ENCODE measurements around the gene MID1.

MID1 gene

DNA sequence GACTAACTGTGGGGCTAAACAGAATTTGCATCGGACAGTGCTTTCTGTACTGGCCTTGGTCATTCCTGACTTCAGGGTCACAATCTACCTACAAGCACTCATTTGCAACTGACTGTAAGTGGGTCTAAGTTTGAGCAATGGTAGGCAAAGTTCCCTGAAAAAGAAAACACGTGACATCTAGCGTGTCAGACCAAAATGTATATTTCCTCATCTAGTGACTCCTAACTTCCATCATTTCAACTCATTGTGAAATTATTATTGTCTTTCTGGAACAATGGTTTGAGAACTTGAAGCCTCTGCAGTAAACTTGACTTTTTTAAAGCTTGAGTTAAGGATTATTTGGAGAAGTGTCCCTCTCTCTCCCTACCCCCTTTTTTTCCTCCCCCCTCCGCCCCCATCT lies 113.6 kb downstream of the MID1 start:
- DNase-seq (ENCODE audit: low spot score) = no peak

GRCh38 chrX:10505726-10506125 lies 114.7 kb downstream of the MID1 start:
- H3K27me3 ChIP-seq (ENCODE audit: insufficient read depth, poor library complexity, severe bottlenecking) = no peaks in the 10 kb centered on the region
- TF ChIP-seq, protein P1, sequence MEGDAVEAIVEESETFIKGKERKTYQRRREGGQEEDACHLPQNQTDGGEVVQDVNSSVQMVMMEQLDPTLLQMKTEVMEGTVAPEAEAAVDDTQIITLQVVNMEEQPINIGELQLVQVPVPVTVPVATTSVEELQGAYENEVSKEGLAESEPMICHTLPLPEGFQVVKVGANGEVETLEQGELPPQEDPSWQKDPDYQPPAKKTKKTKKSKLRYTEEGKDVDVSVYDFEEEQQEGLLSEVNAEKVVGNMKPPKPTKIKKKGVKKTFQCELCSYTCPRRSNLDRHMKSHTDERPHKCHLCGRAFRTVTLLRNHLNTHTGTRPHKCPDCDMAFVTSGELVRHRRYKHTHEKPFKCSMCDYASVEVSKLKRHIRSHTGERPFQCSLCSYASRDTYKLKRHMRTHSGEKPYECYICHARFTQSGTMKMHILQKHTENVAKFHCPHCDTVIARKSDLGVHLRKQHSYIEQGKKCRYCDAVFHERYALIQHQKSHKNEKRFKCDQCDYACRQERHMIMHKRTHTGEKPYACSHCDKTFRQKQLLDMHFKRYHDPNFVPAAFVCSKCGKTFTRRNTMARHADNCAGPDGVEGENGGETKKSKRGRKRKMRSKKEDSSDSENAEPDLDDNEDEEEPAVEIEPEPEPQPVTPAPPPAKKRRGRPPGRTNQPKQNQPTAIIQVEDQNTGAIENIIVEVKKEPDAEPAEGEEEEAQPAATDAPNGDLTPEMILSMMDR (IDR thresholded peaks at IDR 0.05; ENCODE audit: poor library complexity, severe bottlenecking) = no peak
- H3K4me3 ChIP-seq (ENCODE audit: severe bottlenecking) = no peak overlapping the region
- H3K4me1 ChIP-seq (ENCODE audit: insufficient read depth, poor library complexity, severe bottlenecking) = peaks cover 7% of the 10 kb centered on the region
- no peak for DNase-seq (ENCODE audit: low spot score)
- no peak for ATAC-seq (ENCODE audit: low read depth)
- no peaks in the 10 kb centered on the region for H3K36me3 ChIP-seq (ENCODE audit: low read depth)
- no peaks in the 10 kb centered on the region for H3K9me3 ChIP-seq (ENCODE audit: severe bottlenecking)
- no peak overlapping the region for H3K27ac ChIP-seq (ENCODE audit: poor library complexity, severe bottlenecking)

More for the DNA sequence above, 113.6 kb downstream of the MID1 start:
- H3K27me3 ChIP-seq (ENCODE audit: insufficient read depth, poor library complexity, severe bottlenecking) = no peaks in the 10 kb centered on the region
- no peak overlapping the region for H3K4me3 ChIP-seq (ENCODE audit: severe bottlenecking)
- no peaks in the 10 kb centered on the region for H3K9me3 ChIP-seq (ENCODE audit: severe bottlenecking)
- peaks cover 7% of the 10 kb centered on the region for H3K4me1 ChIP-seq (ENCODE audit: insufficient read depth, poor library complexity, severe bottlenecking)
- TF ChIP-seq, protein P1 (IDR thresholded peaks at IDR 0.05; ENCODE audit: poor library complexity, severe bottlenecking) = no peak
- H3K27ac ChIP-seq (ENCODE audit: poor library complexity, severe bottlenecking) = no peak overlapping the region
- H3K36me3 ChIP-seq (ENCODE audit: low read depth) = no peaks in the 10 kb centered on the region
- ATAC-seq (ENCODE audit: low read depth) = no peak

GRCh38 chrX:10502961-10503360 lies 117.4 kb downstream of the MID1 start:
- ATAC-seq (ENCODE audit: low read depth) (no peak), DNase-seq (ENCODE audit: low spot score) (no peak)
- TF ChIP-seq, protein P1 (IDR thresholded peaks at IDR 0.05; ENCODE audit: poor library complexity, severe bottlenecking) = no peak
- H3K27me3 ChIP-seq (ENCODE audit: insufficient read depth, poor library complexity, severe bottlenecking) = no peaks in the 10 kb centered on the region
- H3K4me1 ChIP-seq (ENCODE audit: insufficient read depth, poor library complexity, severe bottlenecking) = peaks cover 6% of the 10 kb centered on the region
- no peak overlapping the region for H3K27ac ChIP-seq (ENCODE audit: poor library complexity, severe bottlenecking)
- H3K36me3 ChIP-seq (ENCODE audit: low read depth) = no peaks in the 10 kb centered on the region
- no peak overlapping the region for H3K4me3 ChIP-seq (ENCODE audit: severe bottlenecking)
- no peaks in the 10 kb centered on the region for H3K9me3 ChIP-seq (ENCODE audit: severe bottlenecking)

GRCh38 chrX:10501611-10502010 lies 118.8 kb downstream of the MID1 start:
- DNase-seq (ENCODE audit: low spot score) = no peak
- TF ChIP-seq, protein P1 (IDR thresholded peaks at IDR 0.05; ENCODE audit: poor library complexity, severe bottlenecking) = no peak
- no peaks in the 10 kb centered on the region for H3K4me1 ChIP-seq (ENCODE audit: insufficient read depth, poor library complexity, severe bottlenecking)
- H3K27ac ChIP-seq (ENCODE audit: poor library complexity, severe bottlenecking) = no peak overlapping the region
- no peak overlapping the region for H3K4me3 ChIP-seq (ENCODE audit: severe bottlenecking)
- no peaks in the 10 kb centered on the region for H3K9me3 ChIP-seq (ENCODE audit: severe bottlenecking)
- no peaks in the 10 kb centered on the region for H3K36me3 ChIP-seq (ENCODE audit: low read depth)
- no peak for ATAC-seq (ENCODE audit: low read depth)
- H3K27me3 ChIP-seq (ENCODE audit: insufficient read depth, poor library complexity, severe bottlenecking) = no peaks in the 10 kb centered on the region

GRCh38 chrX:10496345-10496965 lies 123.9 kb downstream of the MID1 start:
- no peak overlapping the region for H3K4me3 ChIP-seq (ENCODE audit: severe bottlenecking)
- DNase-seq (ENCODE audit: low spot score) = no peak
- no peak for ATAC-seq (ENCODE audit: low read depth)
- no peaks in the 10 kb centered on the region for H3K9me3 ChIP-seq (ENCODE audit: severe bottlenecking)
- H3K4me1 ChIP-seq (ENCODE audit: insufficient read depth, poor library complexity, severe bottlenecking) = no peaks in the 10 kb centered on the region
- H3K27ac ChIP-seq (ENCODE audit: poor library complexity, severe bottlenecking) = no peak overlapping the region
- no peaks in the 10 kb centered on the region; the same call in 1 of the 2 replicates for H3K36me3 ChIP-seq (ENCODE audit: low read depth)
- no peaks in the 10 kb centered on the region for H3K27me3 ChIP-seq (ENCODE audit: insufficient read depth, poor library complexity, severe bottlenecking)
- TF ChIP-seq, protein P1 (IDR thresholded peaks at IDR 0.05; ENCODE audit: poor library complexity, severe bottlenecking) = no peak

Data from RWPE2 (cell line).